GM23248 (cell line): Measurements from ENCODE around the gene TUBB6. TPM values are rescaled to one million over a fixed set of nuclear protein-coding genes. Genes with fewer than 3 reads are reported as not detected.

ENCODE experiments used
- DNase-seq: peaks from one replicate; pipeline ENCODE4 v3.0.0-alpha.2; 2015
- H2AFZ ChIP-seq: fragments of 200-600 bp; sonication (generic); 2 replicates; pipeline ENCODE4 v1.6.1; 2016; ENCODE audit warnings: antibody characterized with exemption
- H3F3A ChIP-seq: fragments of 200-600 bp; sonication (generic); 2 replicates; pipeline ENCODE4 v1.6.1; 2016; ENCODE audit warnings: mild to moderate bottlenecking, antibody characterized with exemption, mixed run types; ENCODE audit not compliant: insufficient read depth
- H3K27ac ChIP-seq: fragments of 200-600 bp; sonication (generic); 2 replicates; pipeline ENCODE4 v1.5.1; 2016; ENCODE audit warnings: mild to moderate bottlenecking
- H3K27me3 ChIP-seq: fragments of 200-600 bp; sonication (generic); replicated peaks from 2 replicates; pipeline ENCODE4 v1.6.1; 2016; ENCODE audit warnings: mild to moderate bottlenecking; ENCODE audit not compliant: insufficient read depth
- H3K36me3 ChIP-seq: fragments of 200-600 bp; sonication (generic); 2 replicates; pipeline ENCODE4 v1.6.1; 2016; ENCODE audit warnings: low read depth, mild to moderate bottlenecking
- H3K4me1 ChIP-seq: fragments of 200-600 bp; sonication (generic); 2 replicates; pipeline ENCODE4 v1.6.1; 2016; ENCODE audit warnings: mild to moderate bottlenecking; ENCODE audit not compliant: insufficient read depth
- H3K4me2 ChIP-seq: fragments of 200-600 bp; sonication (generic); one replicate; pipeline ENCODE4 v1.6.1; 2016; ENCODE audit warnings: mild to moderate bottlenecking; ENCODE audit not compliant: unreplicated experiment
- H3K4me3 ChIP-seq: fragments of 200-600 bp; sonication (generic); 2 replicates; pipeline ENCODE4 v1.5.1; 2016; ENCODE audit warnings: mild to moderate bottlenecking
- H3K79me2 ChIP-seq: fragments of 200-600 bp; sonication (generic); 2 replicates; pipeline ENCODE4 v1.6.1; 2016; ENCODE audit warnings: mild to moderate bottlenecking; ENCODE audit not compliant: insufficient read depth
- H3K9ac ChIP-seq: fragments of 200-600 bp; sonication (generic); 2 replicates; pipeline ENCODE4 v1.6.1; 2016; ENCODE audit warnings: mild to moderate bottlenecking
- H3K9me2 ChIP-seq: fragments of 200-600 bp; sonication (generic); 2 replicates; pipeline ENCODE4 v1.6.1; 2016; ENCODE audit warnings: mixed run types, mild to moderate bottlenecking, moderate library complexity; ENCODE audit not compliant: insufficient read depth
- H3K9me3 ChIP-seq: fragments of 200-600 bp; sonication (generic); one replicate; pipeline ENCODE4 v1.6.1; 2017; ENCODE audit warnings: low read depth
- H4K20me1 ChIP-seq: fragments of 200-600 bp; sonication (generic); 2 replicates; pipeline ENCODE4 v1.6.0; 2016; ENCODE audit not compliant: insufficient read depth
- EZH2 ChIP-seq: fragments of 200-600 bp; sonication (generic); IDR thresholded peaks from 2 replicates; pipeline ENCODE4 v1.6.1; 2018; ENCODE audit warnings: antibody characterized with exemption, mild to moderate bottlenecking; ENCODE audit not compliant: insufficient read depth, poor library complexity, severe bottlenecking
- EZH2phosphoT487 ChIP-seq: fragments of 200-600 bp; sonication (generic); IDR thresholded peaks from 2 replicates; pipeline ENCODE4 v1.6.1; 2018; ENCODE audit warnings: antibody characterized with exemption, moderate library complexity, mild to moderate bottlenecking, low read depth; ENCODE audit not compliant: insufficient read depth
- WGBS, 2 experiments: methylation state at CpG; one replicate each; pipeline ENCODE4 v1.1.6; 2015 to 2017; ENCODE audit warnings: low lambda C conversion rate in 2 of 2, low coverage in 1 of 2; ENCODE audit errors: missing lambda C conversion rate in 2 of 2; 5-methylcytosine and 5-hydroxymethylcytosine counted together
- in situ Hi-C: fragments of 300-500 bp; cut with MboI; formaldehyde crosslinking; loops from 2 replicates; pipeline ENCODE4 v1.15.0; 2020
- polyA plus RNA-seq: library from polyadenylated mRNA; unstranded; fragments of >200 nt; fragmentation: Nextera tagmentation; extraction: Ambion mirVana; gene quantifications from 2 replicates; pipeline ENCODE4 v1.2.1, GENCODE V29; 2016
- total RNA-seq: library from RNA; depleted of rRNA; stranded (reverse); fragments of >200 nt; shearing (Covaris generic); gene quantifications from 2 replicates; pipeline ENCODE4 v1.2.3, GENCODE V29; 2014

Gene TUBB6
- total and polyA plus RNA-seq, 2 experiments from 2014 or later = 456 to 817 TPM

- Histone ChIP-seq H3K27ac (peak overlapping the region; percentile 84; the same call in 1 of the 2 replicates), H3K9me2 (no peaks in the 10 kb centered on the region), H3K36me3 (peaks cover 30% of the 10 kb centered on the region), H2AFZ (no peak overlapping the region), H3K9ac (no peak overlapping the region), H3K79me2 (peaks cover 25% of the 10 kb centered on the region), H3K4me3 (no peak overlapping the region), H3K4me1 (0 out of 2 replicates have a peak, but pooled peaks cover 7% of the 10 kb centered on the region), H3K9me3 (no peaks in the 10 kb centered on the region), H4K20me1 (no peaks in the 10 kb centered on the region; the same call in 1 of the 2 replicates), H3K27me3 (no peaks in the 10 kb centered on the region), H3F3A (peaks cover 55% of the 10 kb centered on the region), H3K4me2 (no peak overlapping the region)
- TF ChIP-seq EZH2phosphoT487 (no peak), EZH2 (no peak)
- DNase-seq = no peak
- in situ Hi-C loops = no loop called here
- WGBS, 2 experiments = 92 to 93% methylated on average over 11 of the region's 11 CpGs
Observed at GRCh38 chr18:12329125-12329698, 21.2 kb downstream of the TUBB6 start.

- DNase-seq = no peak
- 94 to 98% methylated on average over 4 of the region's 4 CpGs for WGBS, 2 experiments
- H4K20me1 ChIP-seq = no peaks in the 10 kb centered on the region; the same call in 1 of the 2 replicates
Observed at GRCh38 chr18:12330766-12331165, 22.7 kb downstream of the TUBB6 start.

GRCh38 chr18:12333506-12334290 lies 25.7 kb downstream of the TUBB6 start:
- H3K9me3 ChIP-seq = no peaks in the 10 kb centered on the region
- H3K36me3 ChIP-seq = peaks cover 8% of the 10 kb centered on the region
- H3K9me2 ChIP-seq = no peaks in the 10 kb centered on the region
- no peak overlapping the region for H3K9ac ChIP-seq
- peaks cover 10% of the 10 kb centered on the region; the same call in 1 of the 2 replicates for H3K4me1 ChIP-seq
- in situ Hi-C loops = no loop called here
- TF ChIP-seq EZH2phosphoT487 (no peak), EZH2 (no peak)
- peak; percentile 31 for DNase-seq
- WGBS, 2 experiments = 58 to 60% methylated on average over 10 of the region's 10 CpGs
- no peak overlapping the region for H3K4me2 ChIP-seq
- H3K79me2 ChIP-seq = no peaks in the 10 kb centered on the region
- peaks cover 33% of the 10 kb centered on the region for H3F3A ChIP-seq
- no peak overlapping the region for H3K4me3 ChIP-seq
- H3K27me3 ChIP-seq = no peaks in the 10 kb centered on the region
- H2AFZ ChIP-seq = no peak overlapping the region
- no peaks in the 10 kb centered on the region for H4K20me1 ChIP-seq
- H3K27ac ChIP-seq = no peak overlapping the region

More at GRCh38 chr18:12330766-12331165, 22.7 kb downstream of the TUBB6 start:
- Histone ChIP-seq H3K36me3 (peaks cover 18% of the 10 kb centered on the region), H3K9me2 (no peaks in the 10 kb centered on the region), H3K4me1 (0 out of 2 replicates have a peak, but pooled peaks cover 7% of the 10 kb centered on the region), H3K79me2 (peaks cover 13% of the 10 kb centered on the region), H3F3A (peaks cover 50% of the 10 kb centered on the region), H3K4me3 (no peak overlapping the region), H2AFZ (no peak overlapping the region), H3K9ac (no peak overlapping the region), H3K4me2 (no peak overlapping the region), H3K27ac (no peak overlapping the region), H3K27me3 (no peaks in the 10 kb centered on the region), H3K9me3 (no peaks in the 10 kb centered on the region)
- TF ChIP-seq EZH2phosphoT487 (no peak), EZH2 (no peak)
- in situ Hi-C loops = no loop called here

GRCh38 chr18:12334366-12334808 lies 26.3 kb downstream of the TUBB6 start:
- H3K9me3 ChIP-seq = no peaks in the 10 kb centered on the region
- in situ Hi-C loops = no loop called here
- H3K27me3 ChIP-seq = no peaks in the 10 kb centered on the region
- peaks cover 10% of the 10 kb centered on the region; the same call in 1 of the 2 replicates for H3K4me1 ChIP-seq
- DNase-seq = no peak
- no peak overlapping the region for H3K4me3 ChIP-seq
- H3F3A ChIP-seq = peaks cover 26% of the 10 kb centered on the region
- H2AFZ ChIP-seq = no peak overlapping the region
- WGBS, 2 experiments = 82 to 83% methylated on average over 2 of the region's 2 CpGs
- no peak overlapping the region for H3K27ac ChIP-seq
- TF ChIP-seq EZH2phosphoT487 = no peak
- no peak for TF ChIP-seq EZH2
- no peaks in the 10 kb centered on the region for H3K79me2 ChIP-seq
- H3K9me2 ChIP-seq = no peaks in the 10 kb centered on the region
- H4K20me1 ChIP-seq = no peaks in the 10 kb centered on the region
- H3K4me2 ChIP-seq = no peak overlapping the region
- peaks cover 8% of the 10 kb centered on the region for H3K36me3 ChIP-seq
- H3K9ac ChIP-seq = no peak overlapping the region
